Measurements from ENCODE around the gene LDLR. TPM values are rescaled to one million over a fixed set of nuclear protein-coding genes. Genes with fewer than 3 reads are reported as not detected.
"Not testable (repeated sequence)": the region's sequence is repeated elsewhere in the genome, so short reads cannot be mapped to it uniquely, and the experiment has no call there.

LDLR gene
- total RNA-seq, 3 donors from 2014 or later, result 83.9 to 147 (median 116) TPM

- intact Hi-C loops (cut with DNase I, micrococcal nuclease), result no loop called here
- Histone ChIP-seq H3K4me3 (no peak overlapping the region), H3K9me3 (no peaks in the 10 kb centered on the region), H3K36me3 (ENCODE audit: low read depth) (no peaks in the 10 kb centered on the region), H3K4me1 (ENCODE audit: low read depth) (peaks cover 12% of the 10 kb centered on the region)
- DNase-seq (no peak), ATAC-seq (no peak)
- TF ChIP-seq, protein P1, sequence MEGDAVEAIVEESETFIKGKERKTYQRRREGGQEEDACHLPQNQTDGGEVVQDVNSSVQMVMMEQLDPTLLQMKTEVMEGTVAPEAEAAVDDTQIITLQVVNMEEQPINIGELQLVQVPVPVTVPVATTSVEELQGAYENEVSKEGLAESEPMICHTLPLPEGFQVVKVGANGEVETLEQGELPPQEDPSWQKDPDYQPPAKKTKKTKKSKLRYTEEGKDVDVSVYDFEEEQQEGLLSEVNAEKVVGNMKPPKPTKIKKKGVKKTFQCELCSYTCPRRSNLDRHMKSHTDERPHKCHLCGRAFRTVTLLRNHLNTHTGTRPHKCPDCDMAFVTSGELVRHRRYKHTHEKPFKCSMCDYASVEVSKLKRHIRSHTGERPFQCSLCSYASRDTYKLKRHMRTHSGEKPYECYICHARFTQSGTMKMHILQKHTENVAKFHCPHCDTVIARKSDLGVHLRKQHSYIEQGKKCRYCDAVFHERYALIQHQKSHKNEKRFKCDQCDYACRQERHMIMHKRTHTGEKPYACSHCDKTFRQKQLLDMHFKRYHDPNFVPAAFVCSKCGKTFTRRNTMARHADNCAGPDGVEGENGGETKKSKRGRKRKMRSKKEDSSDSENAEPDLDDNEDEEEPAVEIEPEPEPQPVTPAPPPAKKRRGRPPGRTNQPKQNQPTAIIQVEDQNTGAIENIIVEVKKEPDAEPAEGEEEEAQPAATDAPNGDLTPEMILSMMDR (IDR thresholded peaks at IDR 0.05), result no peak
These were observed 61.9 kb downstream of the LDLR start for GRCh38 chr19:11151181-11151580.

DNA sequence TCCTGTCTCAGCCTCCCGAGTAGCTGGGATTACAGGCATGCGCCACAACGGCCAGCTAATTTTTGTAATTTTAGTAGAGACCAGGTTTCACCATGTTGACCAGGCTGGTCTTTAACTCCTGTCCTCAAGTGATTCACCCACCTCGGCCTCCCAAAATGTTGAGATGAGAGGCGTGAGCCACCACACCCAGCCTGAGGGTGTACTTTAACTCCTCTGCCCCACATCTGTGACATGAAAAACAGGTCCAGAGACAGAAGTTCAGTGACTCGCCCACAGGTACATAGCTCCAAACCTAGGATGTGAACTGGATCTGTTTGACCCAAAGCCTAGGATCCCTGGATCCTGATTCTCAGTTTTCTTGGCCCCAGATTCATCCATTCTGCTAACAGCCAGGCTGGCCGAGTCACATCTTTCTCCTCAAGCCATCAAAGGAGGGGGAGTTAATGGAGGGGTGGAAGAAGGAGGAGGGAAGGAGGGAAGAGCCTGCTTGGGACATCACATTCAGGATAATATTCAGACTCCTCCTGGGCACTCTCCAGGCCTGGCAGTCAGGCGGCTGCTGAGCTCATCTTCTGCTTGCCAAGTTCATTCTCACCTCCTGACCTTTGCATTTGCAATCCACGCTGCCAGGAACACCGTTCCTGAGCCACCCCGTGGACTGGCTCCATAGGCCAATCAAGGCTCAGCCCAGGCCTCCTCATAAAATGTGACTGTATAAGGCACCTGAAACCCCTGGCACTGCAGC is 63.2 kb downstream of the LDLR start:
- Histone ChIP-seq H3K36me3 (ENCODE audit: low read depth) (no peaks in the 10 kb centered on the region), H3K4me1 (ENCODE audit: low read depth) (peaks cover 12% of the 10 kb centered on the region), H3K9me3 (no peaks in the 10 kb centered on the region), H3K4me3 (no peak overlapping the region)
- intact Hi-C loops (cut with DNase I, micrococcal nuclease), result no loop called here
- peak; percentile 52 to 73 (median 61) for DNase-seq
- peak; percentile 50 for ATAC-seq
- TF ChIP-seq, protein P1 (IDR thresholded peaks at IDR 0.05), result no peak

GRCh38 chr19:11154683-11155047 is 65.4 kb downstream of the LDLR start:
- TF ChIP-seq, protein P1 (IDR thresholded peaks at IDR 0.05), result no peak
- no peak for ATAC-seq
- no peaks in the 10 kb centered on the region for H3K36me3 ChIP-seq (ENCODE audit: low read depth)
- intact Hi-C loops (cut with DNase I, micrococcal nuclease), result no loop called here
- H3K9me3 ChIP-seq, result no peaks in the 10 kb centered on the region
- no peak overlapping the region for H3K4me3 ChIP-seq
- H3K4me1 ChIP-seq (ENCODE audit: low read depth), result peaks cover 12% of the 10 kb centered on the region
- no peak for DNase-seq

GRCh38 chr19:11155373-11156120 is 66.3 kb downstream of the LDLR start, which contains the start of gene SPC24:
TSS of gene SPC24 (minus strand) at chr19:11155782. CDS start at chr19:11155776, 6 bp downstream.
- peak; percentile 97 for ATAC-seq
- peaks cover 12% of the 10 kb centered on the region for H3K4me1 ChIP-seq (ENCODE audit: low read depth)
- intact Hi-C loops (cut with DNase I, micrococcal nuclease), result no loop called here
- TF ChIP-seq, protein P1 (IDR thresholded peaks at IDR 0.05), result no peak
- no peaks in the 10 kb centered on the region for H3K9me3 ChIP-seq
- DNase-seq, result peak; percentile 92 to 97 (median 95)
- H3K4me3 ChIP-seq, result peak within 1 kb of the TSS; percentile 34
- no peaks in the 10 kb centered on the region for H3K36me3 ChIP-seq (ENCODE audit: low read depth)

GRCh38 chr19:11159598-11160439 is 70.6 kb downstream of the LDLR start:
- Histone ChIP-seq H3K36me3 (ENCODE audit: low read depth) (no peaks in the 10 kb centered on the region), H3K4me1 (ENCODE audit: low read depth) (peaks cover 3% of the 10 kb centered on the region), H3K4me3 (no peak overlapping the region), H3K9me3 (no peaks in the 10 kb centered on the region)
- ATAC-seq, result no peak
- DNase-seq, result no peak
- TF ChIP-seq, protein P1 (IDR thresholded peaks at IDR 0.05), result no peak
- intact Hi-C loops (cut with DNase I, micrococcal nuclease), result no loop called here

- H3K9me3 ChIP-seq; H3K4me1 ChIP-seq (ENCODE audit: low read depth); DNase-seq; intact Hi-C loops (cut with DNase I, micrococcal nuclease); ATAC-seq; H3K4me3 ChIP-seq; H3K36me3 ChIP-seq (ENCODE audit: low read depth): not testable (repeated sequence)
These were observed 71.1 kb downstream of the LDLR start for GRCh38 chr19:11160440-11160768.
